ENCODE data around the gene PTBP3. TPM values are rescaled to one million over a fixed set of nuclear protein-coding genes. Genes with fewer than 3 reads are reported as not detected.
"Not testable (repeated sequence)": the region's sequence is repeated elsewhere in the genome, so short reads cannot be mapped to it uniquely, and the experiment has no call there.

The PTBP3 gene
- total and polyA plus RNA-seq, 9 donors = 9.4 to 40.2 (median 32.2) TPM

GRCh38 chr9:112194969-112195431 is 138.4 kb downstream of the PTBP3 start:
- Histone ChIP-seq H3K36me3 (no peaks in the 10 kb centered on the region), H3K4me1 (ENCODE audit: insufficient read depth) (peaks cover 2% of the 10 kb centered on the region), H3K9me3 (no peaks in the 10 kb centered on the region), H3K27ac (no peak overlapping the region), H3K4me3 (no peak overlapping the region), H3K27me3 (no peaks in the 10 kb centered on the region)
- no peak for DNase-seq
- intact Hi-C loops (cut with DNase I) = no loop called here
- TF ChIP-seq POLR2A (IDR thresholded peaks at IDR 0.05) (no peak), EP300 (IDR thresholded peaks at IDR 0.05) (no peak), CTCF (IDR thresholded peaks at IDR 0.05) (no peak)
- WGBS, 3 donors = 59 to 66% (median 63%) methylated on average over 4 of the region's 4 CpGs

DNA sequence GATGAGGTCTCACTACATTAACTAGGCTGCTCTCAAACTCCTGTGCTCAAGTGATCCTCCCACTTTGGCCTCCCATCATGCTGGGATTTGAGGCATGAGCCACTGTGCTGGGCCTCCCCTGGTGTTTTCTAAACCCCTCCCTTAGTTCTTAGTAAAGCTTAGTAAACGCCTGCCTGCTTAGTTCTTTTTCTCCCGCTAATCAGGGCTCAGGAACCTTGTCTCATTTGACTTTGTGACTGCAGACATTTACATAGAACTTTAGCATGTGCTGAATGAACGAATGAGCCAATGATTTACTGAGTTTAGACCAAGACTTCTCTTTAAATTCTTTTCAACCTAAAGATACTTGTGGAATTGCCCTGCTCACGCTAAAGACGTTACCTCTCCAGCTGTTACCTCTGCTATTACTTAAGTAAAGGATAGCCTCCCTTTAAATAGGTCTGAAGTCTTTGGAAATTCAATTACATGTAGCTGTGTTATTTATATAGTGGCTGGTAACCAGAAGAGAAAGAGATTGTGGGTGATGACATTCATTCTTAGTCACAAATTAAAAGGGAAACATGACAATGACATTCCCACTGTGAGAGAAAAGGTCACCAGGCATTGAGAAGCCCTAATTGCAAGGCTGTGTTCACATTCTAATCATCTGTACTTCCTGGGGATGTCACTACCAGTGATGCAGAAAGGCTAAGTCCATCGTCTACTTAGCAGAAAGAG is 139.7 kb downstream of the PTBP3 start:
- Histone ChIP-seq H3K27ac (no peak overlapping the region), H3K4me1 (ENCODE audit: insufficient read depth) (peaks cover 2% of the 10 kb centered on the region), H3K27me3 (no peaks in the 10 kb centered on the region), H3K4me3 (no peak overlapping the region), H3K9me3 (no peaks in the 10 kb centered on the region), H3K36me3 (no peaks in the 10 kb centered on the region)
- TF ChIP-seq CTCF (IDR thresholded peaks at IDR 0.05) (no peak), EP300 (IDR thresholded peaks at IDR 0.05) (no peak), POLR2A (IDR thresholded peaks at IDR 0.05) (no peak)
- 83 to 84% (median 83%) methylated on average over 6 of the region's 6 CpGs for WGBS, 3 donors
- no peak for DNase-seq
- intact Hi-C loops (cut with DNase I) = no loop called here

DNA sequence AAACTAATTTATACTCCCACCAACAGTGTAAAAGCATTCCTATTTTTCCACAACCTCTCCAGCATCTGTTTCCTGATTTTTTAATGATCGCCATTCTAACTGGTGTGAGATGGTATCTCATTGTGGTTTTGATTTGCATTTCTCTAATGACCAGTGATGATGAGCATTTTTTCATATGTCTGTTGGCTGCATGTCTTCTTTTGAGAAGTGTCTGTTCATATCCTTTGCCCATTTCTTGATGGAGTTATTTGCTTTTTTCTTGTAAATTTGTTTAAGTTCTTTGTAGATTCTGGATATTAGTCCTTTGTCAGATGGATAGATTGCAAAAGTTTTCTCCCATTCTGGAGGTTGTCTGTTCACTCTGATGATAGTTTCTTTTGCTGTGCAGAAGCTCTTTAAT is 143.1 kb downstream of the PTBP3 start:
- 97 to 98% (median 97%) methylated on average over 1 of the region's 1 CpG for WGBS, 3 donors
- H3K4me3 ChIP-seq; H3K9me3 ChIP-seq; intact Hi-C loops (cut with DNase I); H3K36me3 ChIP-seq; H3K27ac ChIP-seq; DNase-seq; H3K4me1 ChIP-seq (ENCODE audit: insufficient read depth); H3K27me3 ChIP-seq: not testable (repeated sequence)

- Histone ChIP-seq H3K27ac (no peak overlapping the region), H3K9me3 (no peaks in the 10 kb centered on the region), H3K4me1 (ENCODE audit: insufficient read depth) (no peaks in the 10 kb centered on the region), H3K27me3 (no peaks in the 10 kb centered on the region), H3K36me3 (no peaks in the 10 kb centered on the region), H3K4me3 (no peak overlapping the region)
- TF ChIP-seq POLR2A (IDR thresholded peaks at IDR 0.05) (no peak), CTCF (IDR thresholded peaks at IDR 0.05) (no peak), EP300 (IDR thresholded peaks at IDR 0.05) (no peak)
- 95 to 100% (median 96%) methylated on average over 1 of the region's 1 CpG for WGBS, 3 donors
- intact Hi-C loops (cut with DNase I) = no loop called here
- DNase-seq = no peak
These were observed 144.5 kb downstream of the PTBP3 start for GRCh38 chr9:112188884-112189283.

DNA sequence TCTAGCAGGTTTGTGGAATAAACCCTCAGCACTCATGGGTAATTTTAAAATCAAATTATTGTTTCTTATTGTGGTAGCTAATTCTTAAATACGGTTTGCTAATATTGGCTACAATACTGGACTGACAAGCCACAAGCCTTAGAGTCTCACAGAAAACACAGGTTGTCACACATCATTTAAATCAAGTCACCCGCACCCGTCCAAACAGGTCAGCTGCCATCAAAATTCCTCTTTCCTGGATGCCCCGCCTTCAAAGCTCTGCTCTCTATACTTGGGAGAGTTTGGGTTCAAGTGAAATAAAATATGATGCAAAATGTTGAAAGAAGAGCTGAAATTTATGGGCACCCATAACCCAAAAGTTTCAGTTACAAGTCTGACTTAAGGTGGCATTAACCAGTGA is 146.0 kb downstream of the PTBP3 start:
- Histone ChIP-seq H3K4me1 (ENCODE audit: insufficient read depth) (no peaks in the 10 kb centered on the region), H3K27me3 (no peaks in the 10 kb centered on the region), H3K36me3 (no peaks in the 10 kb centered on the region), H3K27ac (no peak overlapping the region), H3K9me3 (no peaks in the 10 kb centered on the region), H3K4me3 (no peak overlapping the region)
- intact Hi-C loops (cut with DNase I) = no loop called here
- TF ChIP-seq CTCF (IDR thresholded peaks at IDR 0.05) (no peak), POLR2A (IDR thresholded peaks at IDR 0.05) (no peak), EP300 (IDR thresholded peaks at IDR 0.05) (no peak)
- no peak for DNase-seq
- WGBS, 3 donors = 83 to 86% (median 84%) methylated on average over 4 of the region's 4 CpGs

Measured in ovary (tissue), 9 donors.